ENCODE data around the gene CYP24A1.
"Not testable (repeated sequence)": the region's sequence is repeated elsewhere in the genome, so short reads cannot be mapped to it uniquely, and the experiment has no call there.

The CYP24A1 gene

GRCh38 chr20:54132612-54133433, 41.0 kb downstream of the CYP24A1 start:
- DNase-seq: no peak

DNA sequence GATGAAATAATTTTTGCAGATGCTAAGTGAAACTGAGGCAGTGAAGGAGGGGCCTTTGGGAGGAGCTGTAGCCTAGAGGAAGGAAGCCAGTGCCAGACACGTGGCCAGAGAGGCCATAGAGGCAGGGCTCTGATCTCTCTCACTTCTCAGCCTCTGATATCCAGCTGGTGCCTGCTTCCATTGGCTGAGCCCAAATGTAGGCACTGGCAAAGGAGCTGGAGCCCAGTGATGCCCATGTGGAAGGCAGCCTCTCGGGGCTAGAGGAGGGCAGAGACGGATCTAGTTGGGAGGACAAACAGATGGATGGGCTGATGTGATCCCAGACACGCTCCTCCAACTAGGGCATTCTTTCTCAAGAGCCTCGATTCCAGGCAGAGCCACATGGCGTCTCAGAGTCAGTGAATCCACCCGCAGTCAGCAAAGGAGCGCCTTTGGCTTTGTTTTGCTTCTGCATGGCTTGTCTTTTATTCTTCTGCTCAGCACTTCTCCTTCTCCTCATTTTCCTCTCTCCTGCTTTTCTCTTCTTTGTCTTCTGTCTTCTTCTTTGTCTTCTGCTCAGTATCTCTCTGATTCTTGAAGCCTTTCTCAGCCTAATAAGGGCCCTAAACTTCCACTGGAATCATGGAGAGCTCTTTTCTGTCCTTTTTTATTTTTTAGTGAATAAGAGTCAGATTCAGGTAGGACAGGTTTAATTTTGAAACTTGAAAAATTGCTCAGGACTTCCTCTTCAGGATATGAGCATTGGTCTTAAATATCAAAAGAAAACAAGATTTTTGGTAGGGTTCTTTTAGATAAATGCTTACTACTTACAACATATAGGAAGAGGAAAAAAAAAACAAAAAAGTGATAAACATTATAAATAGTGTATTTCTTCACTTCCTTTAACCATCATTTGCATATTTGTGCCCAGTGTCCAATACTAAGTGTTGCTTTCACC, 41.8 kb downstream of the CYP24A1 start:
- no peak for DNase-seq

DNA sequence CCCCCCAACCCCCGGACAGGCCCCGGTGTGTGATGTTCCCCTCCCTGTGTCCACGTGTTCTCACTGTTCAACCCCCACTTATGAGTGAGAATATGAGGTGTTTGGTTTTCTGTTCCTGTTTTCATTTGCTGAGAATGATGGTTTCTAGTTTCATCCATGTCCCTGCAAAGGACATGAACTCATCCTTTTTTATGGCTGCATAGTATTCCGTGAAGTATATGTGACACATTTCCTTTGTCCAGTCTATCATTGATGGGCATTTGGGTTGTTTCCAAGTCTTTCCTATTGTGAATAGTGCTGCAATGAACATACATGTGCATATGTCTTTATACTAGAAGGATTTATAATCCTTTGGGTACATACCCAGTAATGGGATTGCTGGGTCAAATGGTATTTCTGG, 42.7 kb downstream of the CYP24A1 start:
- DNase-seq: not testable (repeated sequence)

- DNase-seq: no peak
These were observed 44.4 kb downstream of the CYP24A1 start for GRCh38 chr20:54129350-54129749.

GRCh38 chr20:54127855-54128574, 45.8 kb downstream of the CYP24A1 start:
- DNase-seq: no peak

GRCh38 chr20:54126806-54127655, 46.8 kb downstream of the CYP24A1 start:
- no peak for DNase-seq

DNA sequence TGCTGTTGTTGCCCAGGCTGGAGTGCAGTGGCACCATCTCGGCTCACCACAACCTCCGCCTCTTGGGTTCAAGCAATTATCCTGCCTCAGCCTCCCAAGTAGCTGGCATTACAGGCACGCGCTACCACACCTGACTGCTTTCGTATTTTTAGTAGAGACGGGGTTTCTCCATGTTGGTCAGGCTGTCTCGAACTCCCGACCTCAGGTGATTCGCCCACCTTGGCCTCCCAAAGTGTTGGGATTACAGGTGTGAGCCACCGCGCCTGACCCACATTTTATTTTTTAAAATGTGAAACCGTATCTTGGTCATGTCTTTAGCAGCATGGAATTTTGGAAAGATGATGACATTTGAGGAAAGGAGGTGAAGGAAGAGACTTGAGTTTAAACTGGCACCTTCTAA, 47.5 kb downstream of the CYP24A1 start:
- DNase-seq: not testable (repeated sequence)

DNA sequence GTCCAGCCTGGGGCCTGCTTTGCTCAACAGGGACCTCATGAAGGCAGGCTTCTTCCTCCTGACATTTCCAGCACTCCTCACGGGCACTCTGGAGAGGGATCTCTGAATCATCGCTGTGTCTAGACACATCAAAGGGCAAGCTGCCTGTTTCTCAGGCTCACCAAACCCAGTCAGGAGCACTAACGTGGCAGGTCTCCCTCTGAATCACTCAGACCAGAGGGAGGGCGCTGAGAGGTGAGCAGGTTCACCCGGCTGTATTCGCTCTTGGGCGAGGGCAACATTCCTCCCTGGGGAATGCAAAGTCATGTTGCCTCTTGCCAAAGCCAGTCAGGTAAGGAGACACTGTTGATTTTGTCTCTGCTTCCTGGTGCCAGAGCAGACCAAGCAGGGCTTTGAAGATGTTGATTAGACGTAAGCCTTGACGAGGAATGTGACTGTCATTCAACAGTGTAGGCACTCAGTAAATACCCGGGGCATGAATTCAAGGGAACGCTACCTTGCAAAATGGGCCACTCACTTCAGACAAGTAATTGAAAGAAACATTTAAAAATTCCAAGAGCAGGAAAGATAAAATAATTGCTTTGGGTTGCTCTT, 50.1 kb downstream of the CYP24A1 start:
- no peak for DNase-seq

DNA sequence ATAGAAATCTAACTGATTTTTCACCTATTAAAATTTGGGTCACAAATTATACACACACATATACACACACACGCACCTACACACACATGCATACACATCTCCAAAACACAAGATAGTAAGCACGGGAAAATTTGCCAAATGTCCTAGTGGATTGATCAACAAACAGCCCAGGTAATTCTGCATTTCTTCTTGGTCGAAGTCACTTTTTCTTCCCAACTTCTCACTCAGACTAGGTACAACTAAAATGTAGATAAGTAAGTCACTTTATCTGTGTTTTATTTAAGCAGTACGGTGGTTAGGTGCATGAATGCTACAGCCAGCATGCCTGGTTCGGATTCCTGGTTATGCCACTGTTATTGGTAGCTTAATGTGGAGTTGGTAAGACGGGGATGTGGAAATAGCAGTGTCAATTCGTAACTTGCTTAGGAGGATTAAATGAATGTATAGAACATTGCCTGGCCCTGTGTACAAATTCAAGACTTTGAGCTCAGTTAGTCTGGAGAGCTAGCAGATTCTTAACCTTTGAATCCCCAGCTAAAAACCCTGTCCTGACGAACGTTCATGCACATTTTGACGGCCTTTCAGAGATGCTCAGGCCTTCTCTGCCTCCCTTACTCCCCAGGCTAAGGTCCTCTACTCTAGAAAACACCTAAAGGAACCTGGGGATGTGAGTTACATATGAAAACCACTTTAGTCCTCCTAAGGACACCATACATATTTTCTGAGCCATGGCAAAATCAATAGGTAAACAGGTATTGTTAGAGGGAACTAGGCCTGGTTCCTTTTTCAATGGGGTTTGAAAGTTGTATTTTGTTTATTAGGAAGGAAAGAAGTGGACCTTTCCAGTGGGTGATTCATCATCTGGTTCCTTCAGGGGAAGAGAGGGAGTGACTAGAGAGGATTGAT, 50.9 kb downstream of the CYP24A1 start:
- DNase-seq: no peak

GRCh38 chr20:54122189-54122588, 51.6 kb downstream of the CYP24A1 start:
- no peak for DNase-seq

GRCh38 chr20:54119744-54120143, 54.0 kb downstream of the CYP24A1 start:
- DNase-seq: no peak

GRCh38 chr20:54118220-54119001, 55.4 kb downstream of the CYP24A1 start:
- no peak for DNase-seq

DNA sequence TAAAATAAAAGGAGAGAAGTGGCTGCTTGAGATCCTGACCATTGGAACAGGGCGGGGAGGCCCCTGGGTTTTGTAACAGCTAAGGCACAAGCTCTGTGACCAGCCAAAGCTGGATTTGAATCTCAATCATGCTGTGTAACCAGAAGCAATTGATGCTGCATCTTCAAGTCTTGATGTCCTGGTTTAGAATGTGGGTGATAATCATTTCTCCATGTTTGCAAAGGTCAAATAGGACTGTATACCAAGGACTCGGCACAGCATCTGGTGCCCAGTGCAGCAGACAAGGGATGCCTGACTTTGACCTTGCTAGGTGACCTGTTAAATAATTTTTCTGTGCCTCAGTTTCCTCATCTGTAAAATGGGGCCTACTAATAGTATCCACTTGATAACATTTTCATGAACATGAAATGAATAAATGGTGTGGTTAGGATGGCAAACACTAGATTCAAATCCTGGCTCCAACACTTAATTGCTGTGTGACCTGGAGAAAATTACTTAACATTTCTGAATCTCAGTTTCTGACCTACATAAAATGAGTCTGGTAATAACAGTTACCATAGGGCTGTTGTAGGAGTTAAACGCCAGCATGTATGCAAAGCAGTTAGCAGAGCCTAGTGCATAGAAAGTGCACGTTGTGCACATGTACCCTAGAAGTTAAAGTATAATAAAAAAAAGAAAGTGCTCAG, 57.1 kb downstream of the CYP24A1 start:
- DNase-seq: no peak

DNA sequence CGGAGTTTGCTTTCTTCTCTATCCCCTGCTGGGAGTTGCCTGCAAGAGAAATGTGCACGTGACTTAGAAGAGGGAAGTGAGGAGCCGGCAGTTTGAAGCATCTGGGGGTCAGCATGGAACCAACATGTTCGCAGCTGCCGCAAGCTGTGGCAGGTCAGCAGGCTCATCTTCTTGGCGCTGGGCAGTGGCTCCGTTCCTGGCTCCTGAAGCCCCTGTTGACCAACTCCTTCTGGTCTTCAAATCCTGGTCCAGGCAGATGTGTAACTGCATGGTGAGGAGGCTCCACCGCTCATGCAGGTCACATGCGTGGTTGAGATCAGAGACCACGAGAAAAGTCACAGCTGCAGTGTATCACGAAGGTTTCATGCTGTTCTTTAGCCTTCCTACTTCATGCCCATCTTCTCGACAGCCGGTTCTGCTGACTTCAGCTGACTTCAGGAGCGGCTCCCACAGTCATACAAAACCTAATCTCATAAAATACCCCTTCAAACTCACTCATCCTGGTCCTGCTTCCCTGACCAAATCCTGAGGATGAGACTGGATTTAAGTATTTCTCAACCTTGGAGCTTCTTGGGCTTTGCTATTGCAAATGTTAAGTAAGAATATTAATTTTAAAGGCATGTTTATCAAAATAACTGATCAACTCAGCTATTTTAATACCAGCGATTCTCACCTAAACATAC, 58.5 kb downstream of the CYP24A1 start:
- no peak for DNase-seq

DNA sequence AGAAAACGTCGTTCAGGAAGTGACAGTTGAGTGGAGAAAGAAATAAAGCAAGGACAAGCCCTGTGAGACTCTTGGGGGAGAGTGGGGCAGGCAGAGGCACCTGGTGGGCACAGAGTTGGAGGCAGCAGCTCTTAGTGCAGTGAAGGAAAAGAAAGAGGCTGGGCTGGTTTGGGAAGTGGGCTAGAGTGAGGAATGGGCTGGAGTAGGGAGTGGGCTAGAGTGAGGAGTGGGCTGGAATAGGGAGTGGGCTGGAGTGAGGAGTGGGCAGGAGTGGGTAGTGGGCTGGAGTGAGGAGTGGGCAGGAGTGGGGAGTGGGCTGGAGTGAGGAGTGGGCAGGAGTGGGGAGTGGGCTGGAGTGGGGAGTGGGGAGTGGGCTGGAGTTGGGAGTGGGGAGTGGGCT, 59.7 kb downstream of the CYP24A1 start:
- DNase-seq: no peak

GRCh38 chr20:54113566-54113965, 60.2 kb downstream of the CYP24A1 start:
- no peak for DNase-seq

DNA sequence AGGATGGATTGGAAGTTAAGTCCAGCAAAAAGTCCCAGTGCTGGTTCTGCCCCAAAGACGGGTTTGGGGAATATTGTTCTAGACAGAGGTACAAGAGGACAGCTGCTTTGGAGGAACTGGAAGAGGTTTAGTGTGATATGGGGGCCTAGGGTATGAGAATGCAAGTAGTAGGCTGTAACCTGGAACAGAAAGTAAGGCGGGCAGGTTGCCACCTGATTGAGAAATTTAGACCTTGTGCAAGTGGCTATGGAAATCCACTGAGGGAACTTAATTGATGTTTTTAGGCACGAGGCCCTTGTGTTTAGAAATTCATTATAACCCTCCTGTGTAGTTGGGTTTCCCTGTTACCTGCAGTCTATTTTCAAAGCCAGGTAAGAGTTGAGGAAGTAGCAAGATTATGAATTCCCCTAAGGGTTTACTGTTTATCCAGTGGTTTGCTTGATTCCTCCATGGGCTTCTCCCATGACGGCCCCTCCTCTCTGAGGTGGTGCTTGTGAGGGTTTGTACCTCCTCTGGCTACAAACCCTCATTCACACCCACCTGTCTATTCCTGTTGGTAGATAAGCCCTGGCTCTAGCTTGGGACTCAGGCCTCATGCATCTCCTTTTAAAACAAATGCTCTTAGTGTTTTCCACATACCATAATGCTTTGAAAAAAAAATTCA, 61.4 kb downstream of the CYP24A1 start:
- DNase-seq: no peak

GRCh38 chr20:54111460-54111859, 62.3 kb downstream of the CYP24A1 start:
- no peak for DNase-seq

Data from activated T-cell treated with anti-CD3 and anti-CD28 coated beads, Interleukin-2, amount 50 U/mL, for 48 hours (primary cell).